ENCODE results near the gene LRRK2.

The LRRK2 gene

DNA sequence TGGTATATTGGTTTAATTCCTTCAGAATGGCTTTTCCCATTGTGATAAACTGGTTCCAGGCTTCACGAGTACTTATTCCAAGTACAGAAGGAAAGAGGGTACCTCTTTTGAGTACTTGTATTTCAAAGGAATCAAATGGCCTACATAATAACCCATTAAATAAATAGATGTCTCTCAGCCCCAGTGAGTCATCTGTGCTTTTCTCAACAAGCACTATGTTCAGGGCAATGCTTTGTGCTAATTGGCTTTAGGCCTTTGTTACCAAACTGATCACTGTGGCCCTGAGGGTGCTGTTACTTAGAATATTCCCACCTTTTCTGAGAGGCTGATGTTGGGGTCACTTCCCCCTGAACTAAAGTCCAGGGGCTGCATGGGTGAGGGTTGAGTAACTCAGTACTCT, 107.1 kb downstream of the LRRK2 start:
- Histone ChIP-seq H3K9me3 (ENCODE audit: low read length) (no peaks in the 10 kb centered on the region), H3K9ac (ENCODE audit: low read length) (no peak overlapping the region), H3K27me3 (ENCODE audit: control insufficient read depth in 1 of 2, insufficient read depth in 2 of 2, low read length in 2 of 2) (no peaks in the 10 kb centered on the region), H3K27ac (ENCODE audit: low read depth, low read length) (no peak overlapping the region), H3K4me3 (ENCODE audit: low read depth in 1 of 2, low read length in 2 of 2) (no peak overlapping the region), H3K36me3 (ENCODE audit: insufficient read depth, low read length) (peaks cover 39% of the 10 kb centered on the region), H3K4me1 (ENCODE audit: insufficient read depth, low read length) (no peaks in the 10 kb centered on the region)

DNA sequence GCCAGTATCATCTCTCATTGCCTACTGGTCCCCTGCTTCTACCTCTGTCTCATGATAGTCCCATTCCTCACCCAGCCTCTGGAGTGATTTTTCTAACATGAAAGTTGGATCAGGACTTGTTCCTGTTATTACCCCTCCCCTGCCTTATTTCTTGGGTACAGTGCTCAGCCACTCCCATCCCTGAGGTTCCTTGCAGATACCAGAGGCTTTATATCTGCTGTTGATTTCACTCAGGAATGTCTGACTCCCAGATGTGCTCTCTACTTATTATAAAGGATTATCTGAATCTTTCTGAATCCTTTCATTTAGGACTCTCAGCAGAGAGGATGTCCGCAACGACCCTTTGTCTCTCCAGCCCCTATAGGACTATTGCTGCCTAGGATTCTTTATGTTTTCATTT, 111.2 kb downstream of the LRRK2 start:
- Histone ChIP-seq H3K27ac (ENCODE audit: low read depth, low read length) (no peak overlapping the region), H3K4me3 (ENCODE audit: low read depth in 1 of 2, low read length in 2 of 2) (no peak overlapping the region), H3K9me3 (ENCODE audit: low read length) (no peaks in the 10 kb centered on the region), H3K27me3 (ENCODE audit: control insufficient read depth in 1 of 2, insufficient read depth in 2 of 2, low read length in 2 of 2) (no peaks in the 10 kb centered on the region), H3K36me3 (ENCODE audit: insufficient read depth, low read length) (peaks cover 30% of the 10 kb centered on the region), H3K4me1 (ENCODE audit: insufficient read depth, low read length) (peaks cover 5% of the 10 kb centered on the region), H3K9ac (ENCODE audit: low read length) (no peak overlapping the region)

DNA sequence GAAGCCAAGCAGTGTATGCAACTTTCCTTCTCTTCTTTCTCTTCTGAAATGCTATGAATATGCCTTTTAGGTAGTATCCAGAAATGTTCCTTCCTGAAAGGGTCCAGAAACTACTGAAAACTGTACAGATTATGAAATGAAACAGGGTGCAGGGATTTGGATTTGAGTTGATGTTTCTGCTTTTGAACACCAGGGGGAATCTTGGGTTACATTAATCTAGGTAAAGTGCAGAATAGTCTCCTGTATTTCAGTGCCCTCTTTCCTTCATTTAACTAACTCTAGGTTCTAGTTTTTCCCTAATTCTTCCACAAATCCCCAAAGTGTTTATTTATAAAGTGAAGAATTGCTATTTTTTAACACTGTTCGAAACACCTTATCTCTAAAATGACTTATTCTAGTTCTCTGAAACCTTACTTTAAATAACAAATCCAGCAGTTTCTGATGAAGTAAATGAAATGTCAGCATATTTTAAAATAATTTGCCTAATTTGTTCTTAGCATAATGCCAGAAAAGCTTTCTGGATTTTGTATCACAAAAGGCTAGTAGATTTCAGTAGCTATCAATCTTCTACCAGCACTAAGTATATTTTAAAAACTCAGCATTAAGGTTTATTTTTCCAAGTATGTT, 111.9 kb downstream of the LRRK2 start:
- peaks cover 24% of the 10 kb centered on the region for H3K36me3 ChIP-seq (ENCODE audit: insufficient read depth, low read length)

DNA sequence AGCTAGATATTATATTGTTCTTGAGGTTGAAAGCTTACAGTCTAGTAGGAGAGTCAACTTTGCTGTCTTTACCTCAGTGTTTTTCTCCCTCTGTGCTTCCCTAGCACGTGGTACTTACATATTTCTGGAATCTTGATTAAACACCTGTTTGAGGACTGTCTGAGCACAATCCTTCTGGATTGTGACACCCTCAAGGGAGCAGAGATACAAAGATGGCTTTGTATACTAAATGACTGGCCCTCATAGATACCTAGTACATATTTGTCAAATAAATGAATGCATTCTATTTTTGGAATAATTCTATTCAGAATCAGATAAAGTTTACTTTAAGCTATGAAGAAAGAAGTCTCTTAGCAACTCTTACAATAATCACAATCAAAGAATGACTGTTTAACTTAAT, 113.3 kb downstream of the LRRK2 start:
- Histone ChIP-seq H3K36me3 (ENCODE audit: insufficient read depth, low read length) (peaks cover 20% of the 10 kb centered on the region), H3K4me1 (ENCODE audit: insufficient read depth, low read length) (peaks cover 5% of the 10 kb centered on the region), H3K9ac (ENCODE audit: low read length) (no peak overlapping the region)

More for the DNA sequence above, 111.9 kb downstream of the LRRK2 start:
- no peak overlapping the region for H3K9ac ChIP-seq (ENCODE audit: low read length)
- H3K4me1 ChIP-seq (ENCODE audit: insufficient read depth, low read length) = peaks cover 5% of the 10 kb centered on the region
- H3K4me3 ChIP-seq (ENCODE audit: low read depth in 1 of 2, low read length in 2 of 2) = no peak overlapping the region
- H3K27ac ChIP-seq (ENCODE audit: low read depth, low read length) = no peak overlapping the region
- H3K27me3 ChIP-seq (ENCODE audit: control insufficient read depth in 1 of 2, insufficient read depth in 2 of 2, low read length in 2 of 2) = no peaks in the 10 kb centered on the region
- H3K9me3 ChIP-seq (ENCODE audit: low read length) = no peaks in the 10 kb centered on the region

GRCh38 chr12:40338621-40339020, 113.8 kb downstream of the LRRK2 start:
- Histone ChIP-seq H3K9ac (ENCODE audit: low read length) (no peak overlapping the region), H3K9me3 (ENCODE audit: low read length) (no peaks in the 10 kb centered on the region), H3K27me3 (ENCODE audit: control insufficient read depth in 1 of 2, insufficient read depth in 2 of 2, low read length in 2 of 2) (no peaks in the 10 kb centered on the region), H3K27ac (ENCODE audit: low read depth, low read length) (no peak overlapping the region), H3K4me1 (ENCODE audit: insufficient read depth, low read length) (peaks cover 5% of the 10 kb centered on the region), H3K36me3 (ENCODE audit: insufficient read depth, low read length) (peaks cover 20% of the 10 kb centered on the region), H3K4me3 (ENCODE audit: low read depth in 1 of 2, low read length in 2 of 2) (no peak overlapping the region)

More for the DNA sequence above, 113.3 kb downstream of the LRRK2 start:
- H3K4me3 ChIP-seq (ENCODE audit: low read depth in 1 of 2, low read length in 2 of 2) = no peak overlapping the region
- H3K27ac ChIP-seq (ENCODE audit: low read depth, low read length) = no peak overlapping the region
- H3K27me3 ChIP-seq (ENCODE audit: control insufficient read depth in 1 of 2, insufficient read depth in 2 of 2, low read length in 2 of 2) = no peaks in the 10 kb centered on the region
- H3K9me3 ChIP-seq (ENCODE audit: low read length) = no peaks in the 10 kb centered on the region

GRCh38 chr12:40342010-40342409, 117.2 kb downstream of the LRRK2 start:
- H3K4me3 ChIP-seq (ENCODE audit: low read depth in 1 of 2, low read length in 2 of 2) = no peak overlapping the region
- H3K36me3 ChIP-seq (ENCODE audit: insufficient read depth, low read length) = peaks cover 3% of the 10 kb centered on the region
- H3K9ac ChIP-seq (ENCODE audit: low read length) = no peak overlapping the region
- no peaks in the 10 kb centered on the region for H3K27me3 ChIP-seq (ENCODE audit: control insufficient read depth in 1 of 2, insufficient read depth in 2 of 2, low read length in 2 of 2)
- peaks cover 5% of the 10 kb centered on the region for H3K4me1 ChIP-seq (ENCODE audit: insufficient read depth, low read length)
- H3K9me3 ChIP-seq (ENCODE audit: low read length) = no peaks in the 10 kb centered on the region
- H3K27ac ChIP-seq (ENCODE audit: low read depth, low read length) = no peak overlapping the region

DNA sequence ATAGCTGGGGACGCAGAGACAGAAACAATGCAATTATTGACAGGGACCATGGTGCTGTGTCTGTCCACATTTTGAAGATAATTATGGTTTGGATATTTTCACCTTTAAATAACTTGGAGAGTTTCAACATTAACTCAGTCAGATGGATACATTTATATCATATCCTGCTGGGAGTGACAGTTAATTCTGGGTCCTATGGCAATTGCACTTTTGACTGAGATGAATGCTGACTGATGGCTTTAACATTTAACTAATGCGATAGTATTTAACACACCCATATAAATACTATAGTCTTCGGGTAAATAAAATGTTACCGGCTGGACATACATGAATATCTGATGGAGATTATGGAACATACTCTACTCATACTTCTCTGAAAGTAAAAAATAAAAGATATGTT, 118.3 kb downstream of the LRRK2 start:
- Histone ChIP-seq H3K9ac (ENCODE audit: low read length) (no peak overlapping the region), H3K36me3 (ENCODE audit: insufficient read depth, low read length) (peaks cover 3% of the 10 kb centered on the region), H3K27ac (ENCODE audit: low read depth, low read length) (no peak overlapping the region), H3K27me3 (ENCODE audit: control insufficient read depth in 1 of 2, insufficient read depth in 2 of 2, low read length in 2 of 2) (no peaks in the 10 kb centered on the region), H3K4me1 (ENCODE audit: insufficient read depth, low read length) (no peaks in the 10 kb centered on the region), H3K9me3 (ENCODE audit: low read length) (no peaks in the 10 kb centered on the region), H3K4me3 (ENCODE audit: low read depth in 1 of 2, low read length in 2 of 2) (no peak overlapping the region)

- H3K36me3 ChIP-seq (ENCODE audit: insufficient read depth, low read length) = peaks cover 3% of the 10 kb centered on the region
- H3K4me3 ChIP-seq (ENCODE audit: low read depth in 1 of 2, low read length in 2 of 2) = no peak overlapping the region
- no peaks in the 10 kb centered on the region for H3K4me1 ChIP-seq (ENCODE audit: insufficient read depth, low read length)
- no peaks in the 10 kb centered on the region for H3K27me3 ChIP-seq (ENCODE audit: control insufficient read depth in 1 of 2, insufficient read depth in 2 of 2, low read length in 2 of 2)
- no peaks in the 10 kb centered on the region for H3K9me3 ChIP-seq (ENCODE audit: low read length)
- H3K9ac ChIP-seq (ENCODE audit: low read length) = no peak overlapping the region
- H3K27ac ChIP-seq (ENCODE audit: low read depth, low read length) = no peak overlapping the region
Observed at GRCh38 chr12:40344312-40344711, 119.5 kb downstream of the LRRK2 start.

GRCh38 chr12:40351976-40352375, 127.2 kb downstream of the LRRK2 start:
- H3K4me3 ChIP-seq (ENCODE audit: low read depth in 1 of 2, low read length in 2 of 2) = no peak overlapping the region
- H3K27me3 ChIP-seq (ENCODE audit: control insufficient read depth in 1 of 2, insufficient read depth in 2 of 2, low read length in 2 of 2) = no peaks in the 10 kb centered on the region
- peaks cover 5% of the 10 kb centered on the region for H3K36me3 ChIP-seq (ENCODE audit: insufficient read depth, low read length)
- no peak overlapping the region for H3K9ac ChIP-seq (ENCODE audit: low read length)
- H3K27ac ChIP-seq (ENCODE audit: low read depth, low read length) = no peak overlapping the region
- no peaks in the 10 kb centered on the region for H3K9me3 ChIP-seq (ENCODE audit: low read length)
- H3K4me1 ChIP-seq (ENCODE audit: insufficient read depth, low read length) = no peaks in the 10 kb centered on the region

- no peak overlapping the region for H3K9ac ChIP-seq (ENCODE audit: low read length)
- H3K4me3 ChIP-seq (ENCODE audit: low read depth in 1 of 2, low read length in 2 of 2) = no peak overlapping the region
- no peaks in the 10 kb centered on the region for H3K27me3 ChIP-seq (ENCODE audit: control insufficient read depth in 1 of 2, insufficient read depth in 2 of 2, low read length in 2 of 2)
- no peak overlapping the region for H3K27ac ChIP-seq (ENCODE audit: low read depth, low read length)
- H3K9me3 ChIP-seq (ENCODE audit: low read length) = no peaks in the 10 kb centered on the region
- H3K36me3 ChIP-seq (ENCODE audit: insufficient read depth, low read length) = no peaks in the 10 kb centered on the region
- H3K4me1 ChIP-seq (ENCODE audit: insufficient read depth, low read length) = no peaks in the 10 kb centered on the region
Observed at GRCh38 chr12:40375076-40375475, 150.3 kb downstream of the LRRK2 start.

GRCh38 chr12:40376533-40377267, 151.9 kb downstream of the LRRK2 start:
- H3K9ac ChIP-seq (ENCODE audit: low read length) = no peak overlapping the region
- no peaks in the 10 kb centered on the region for H3K27me3 ChIP-seq (ENCODE audit: control insufficient read depth in 1 of 2, insufficient read depth in 2 of 2, low read length in 2 of 2)
- H3K4me3 ChIP-seq (ENCODE audit: low read depth in 1 of 2, low read length in 2 of 2) = no peak overlapping the region
- no peak overlapping the region for H3K27ac ChIP-seq (ENCODE audit: low read depth, low read length)
- no peaks in the 10 kb centered on the region for H3K36me3 ChIP-seq (ENCODE audit: insufficient read depth, low read length)
- H3K9me3 ChIP-seq (ENCODE audit: low read length) = no peaks in the 10 kb centered on the region
- no peaks in the 10 kb centered on the region for H3K4me1 ChIP-seq (ENCODE audit: insufficient read depth, low read length)

DNA sequence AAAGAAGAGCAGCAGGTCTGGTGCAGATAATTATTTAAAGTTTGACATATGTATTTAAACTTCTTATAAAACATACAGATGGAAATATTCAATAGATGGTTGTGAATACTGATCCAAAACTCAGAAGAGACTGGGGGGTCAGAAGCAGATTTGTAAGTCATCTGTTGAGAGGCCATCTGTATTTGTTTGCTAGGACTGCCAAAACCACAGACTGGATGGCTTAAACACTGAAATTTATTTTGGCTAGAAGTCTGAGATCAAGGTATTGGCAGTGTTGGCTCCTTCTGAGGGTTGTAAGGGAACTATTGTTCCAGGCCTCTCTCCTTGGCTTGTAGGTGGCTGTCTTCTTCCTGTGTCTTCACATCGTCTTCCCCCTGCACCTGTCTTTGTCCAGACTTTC, 153.9 kb downstream of the LRRK2 start:
- H3K4me1 ChIP-seq (ENCODE audit: insufficient read depth, low read length) = no peaks in the 10 kb centered on the region
- no peak overlapping the region for H3K9ac ChIP-seq (ENCODE audit: low read length)
- no peak overlapping the region for H3K4me3 ChIP-seq (ENCODE audit: low read depth in 1 of 2, low read length in 2 of 2)
- no peaks in the 10 kb centered on the region for H3K9me3 ChIP-seq (ENCODE audit: low read length)
- H3K36me3 ChIP-seq (ENCODE audit: insufficient read depth, low read length) = no peaks in the 10 kb centered on the region
- H3K27ac ChIP-seq (ENCODE audit: low read depth, low read length) = no peak overlapping the region
- no peaks in the 10 kb centered on the region for H3K27me3 ChIP-seq (ENCODE audit: control insufficient read depth in 1 of 2, insufficient read depth in 2 of 2, low read length in 2 of 2)

Data from muscle layer of colon (tissue), 2 donors.